Measurements from ENCODE around the gene CYP4Z1.

Gene CYP4Z1

GRCh38 chr1:47137925-47138615 lies 71.0 kb downstream of the CYP4Z1 start:
- TF ChIP-seq GATA2 (IDR thresholded peaks at IDR 0.05; ENCODE audit: low read depth, low read length) (no peak), GATA3 (IDR thresholded peaks at IDR 0.05; ENCODE audit: low read depth, low read length) (no peak)

DNA sequence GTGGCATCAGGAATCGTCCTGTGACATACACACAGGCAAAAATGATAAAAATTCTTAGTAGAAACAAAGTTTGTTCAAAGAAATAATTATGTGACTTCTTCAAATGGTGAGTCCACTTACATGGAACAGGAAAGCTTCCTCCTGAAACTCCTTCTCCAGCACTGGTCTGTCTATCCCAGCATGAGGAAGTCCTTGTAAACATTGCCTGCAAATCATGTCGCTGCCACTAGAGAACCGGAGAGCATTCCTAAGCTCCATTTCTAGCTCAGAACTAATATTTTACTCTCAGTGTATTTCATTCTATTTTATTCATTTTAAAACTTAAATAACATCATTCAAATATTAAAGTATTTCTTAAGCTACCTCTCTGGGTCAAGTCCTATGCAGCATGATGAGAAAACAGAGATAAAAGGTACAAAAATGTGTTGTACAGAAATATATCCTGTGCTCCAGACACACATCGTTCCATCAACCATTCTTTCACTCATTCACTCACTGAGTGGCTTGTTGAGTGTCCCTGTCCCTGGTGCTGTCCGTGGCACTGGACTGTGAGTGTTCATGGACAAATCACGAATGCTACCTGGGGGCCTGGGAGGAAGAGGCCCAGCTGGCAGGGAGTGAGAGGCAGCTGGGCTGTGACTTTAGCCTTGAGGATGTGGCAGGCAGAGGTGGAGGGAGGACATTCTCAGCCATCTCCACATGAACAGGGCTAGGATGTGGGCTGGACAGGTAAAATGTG lies 80.2 kb downstream of the CYP4Z1 start:
- no peak for TF ChIP-seq GATA2 (IDR thresholded peaks at IDR 0.05; ENCODE audit: low read depth, low read length)

DNA sequence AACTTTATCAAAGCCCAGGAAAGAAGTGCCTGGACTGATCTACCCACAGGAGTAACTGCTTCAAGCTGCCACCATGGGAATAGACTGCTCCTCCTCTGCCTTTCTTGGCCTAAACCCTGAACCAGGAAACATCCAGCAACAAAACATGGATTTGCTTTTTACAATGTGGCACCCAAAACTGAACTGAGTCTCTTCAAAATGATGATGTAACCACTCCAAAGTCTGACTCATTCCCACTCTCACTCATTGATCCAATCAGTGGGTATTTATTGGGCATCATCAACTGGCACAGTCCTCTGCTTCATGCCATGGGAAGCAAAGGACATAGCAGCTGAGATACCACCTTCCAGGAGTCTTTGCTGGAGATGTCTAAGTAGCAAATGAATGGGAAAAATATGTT lies 93.7 kb downstream of the CYP4Z1 start:
- TF ChIP-seq GATA2 (IDR thresholded peaks at IDR 0.05; ENCODE audit: low read depth, low read length) (no peak), GATA3 (IDR thresholded peaks at IDR 0.05; ENCODE audit: low read depth, low read length) (no peak)

DNA sequence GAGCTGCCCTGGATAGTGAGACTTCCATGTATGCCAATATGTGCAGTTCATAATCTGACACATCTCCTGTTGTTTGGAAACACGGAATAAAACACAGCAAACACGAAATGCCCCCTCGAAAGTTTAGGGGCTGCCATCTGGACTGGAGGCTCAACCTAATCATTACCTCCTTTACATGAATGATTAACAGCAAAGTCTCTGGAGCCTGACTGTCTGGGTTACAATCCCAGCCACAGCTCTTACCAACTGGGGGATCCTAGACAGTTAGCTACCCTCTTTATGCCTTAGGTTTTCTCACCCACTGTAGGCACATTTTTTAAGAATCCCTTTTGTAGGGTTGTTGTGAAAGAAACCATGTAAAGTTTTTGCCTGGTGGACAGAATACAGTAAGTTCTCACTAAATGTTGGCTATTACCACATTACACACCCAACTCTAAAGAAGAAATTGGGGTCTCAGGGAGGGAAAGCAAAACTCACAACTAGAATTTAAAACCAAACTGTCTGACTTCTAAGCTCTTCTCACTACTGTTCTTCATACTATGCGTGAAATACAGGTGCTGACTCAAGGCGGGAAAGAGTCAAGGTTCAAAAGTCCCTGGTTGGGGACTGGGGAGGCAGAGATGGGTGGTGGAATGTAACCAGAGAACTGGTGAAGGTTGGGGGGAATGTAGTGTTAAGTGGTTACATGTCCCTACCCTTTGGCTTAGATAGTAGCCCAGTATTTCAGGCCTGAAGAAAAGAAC lies 94.4 kb downstream of the CYP4Z1 start:
- no peak for TF ChIP-seq GATA2 (IDR thresholded peaks at IDR 0.05; ENCODE audit: low read depth, low read length)
- TF ChIP-seq GATA3 (IDR thresholded peaks at IDR 0.05; ENCODE audit: low read depth, low read length), result no peak

- TF ChIP-seq GATA3 (IDR thresholded peaks at IDR 0.05; ENCODE audit: low read depth, low read length) (no peak), GATA2 (IDR thresholded peaks at IDR 0.05; ENCODE audit: low read depth, low read length) (no peak)
Observed at GRCh38 chr1:47164552-47164951, 97.5 kb downstream of the CYP4Z1 start.

Measured in SH-SY5Y (cell line).